Loucy (cell line): ENCODE data around the gene ITGA5.

ENCODE experiments used
- H2AFZ ChIP-seq: fragments of 200-600 bp; sonication (generic); 2 replicates; pipeline ENCODE4 v1.6.0; 2016; ENCODE audit warnings: antibody characterized with exemption, mild to moderate bottlenecking, low read length, moderate library complexity
- H3F3A ChIP-seq: fragments of 200-600 bp; 2 replicates; pipeline ENCODE4 v1.6.0; 2016; ENCODE audit warnings: antibody characterized with exemption, low read depth, mild to moderate bottlenecking
- H3K27me3 ChIP-seq: fragments of 200-600 bp; sonication (generic); 2 replicates; pipeline ENCODE4 v1.6.1; 2014; ENCODE audit warnings: low read length, mild to moderate bottlenecking; ENCODE audit not compliant: insufficient read depth, poor library complexity, severe bottlenecking
- H3K36me3 ChIP-seq: fragments of 200-600 bp; sonication (generic); 2 replicates; pipeline ENCODE4 v1.6.1; 2016; ENCODE audit warnings: low read length; ENCODE audit not compliant: insufficient read depth
- H3K4me1 ChIP-seq: fragments of 200-600 bp; sonication (generic); 2 replicates; pipeline ENCODE4 v1.5.1; 2014; ENCODE audit warnings: low read length, mild to moderate bottlenecking; ENCODE audit not compliant: insufficient read depth, poor library complexity, severe bottlenecking
- H3K4me2 ChIP-seq: fragments of 200-600 bp; sonication (generic); 2 replicates; pipeline ENCODE4 v1.6.0; 2014; ENCODE audit warnings: antibody characterized with exemption, low read length, low read depth, mild to moderate bottlenecking; ENCODE audit not compliant: poor library complexity, severe bottlenecking
- H3K4me3 ChIP-seq: fragments of 200-600 bp; sonication (generic); 2 replicates; pipeline ENCODE4 v1.5.1; 2014; ENCODE audit warnings: low read length, mild to moderate bottlenecking, mixed read lengths; ENCODE audit not compliant: poor library complexity, severe bottlenecking
- H3K79me2 ChIP-seq: fragments of 200-600 bp; sonication (generic); 2 replicates; pipeline ENCODE4 v1.6.1; 2014; ENCODE audit warnings: low read length; ENCODE audit not compliant: insufficient read depth
- H3K9ac ChIP-seq: fragments of 200-600 bp; sonication (generic); 2 replicates; pipeline ENCODE4 v1.6.0; 2014; ENCODE audit warnings: mild to moderate bottlenecking, low read depth, low read length, moderate library complexity; ENCODE audit not compliant: poor library complexity, severe bottlenecking
- H3K9me2 ChIP-seq: fragments of 200-600 bp; sonication (generic); replicated peaks from 2 replicates; pipeline ENCODE4 v1.6.1; 2016; ENCODE audit warnings: low read depth, low read length, mixed read lengths
- H3K9me3 ChIP-seq: fragments of 200-600 bp; sonication (generic); 2 replicates; pipeline ENCODE4 v1.6.1; 2014; ENCODE audit warnings: mild to moderate bottlenecking, antibody characterized with exemption, low read length, low read depth; ENCODE audit not compliant: insufficient read depth
- H4K20me1 ChIP-seq: fragments of 200-600 bp; sonication (generic); 2 replicates; pipeline ENCODE4 v1.6.0; 2014; ENCODE audit warnings: antibody characterized with exemption, low read length, mild to moderate bottlenecking; ENCODE audit not compliant: insufficient read depth, poor library complexity, severe bottlenecking
- EZH2phosphoT487 ChIP-seq: fragments of 200-600 bp; IDR thresholded peaks from 2 replicates; pipeline ENCODE4 v1.6.1; 2018; ENCODE audit warnings: antibody characterized with exemption, mild to moderate bottlenecking, moderate library complexity, borderline replicate concordance
- TF ChIP-seq, protein P1 (sequence below): fragments of 200-600 bp; sonication (generic); conservative IDR thresholded peaks from 2 replicates; pipeline ENCODE4 v1.5.1; 2014; ENCODE audit warnings: mild to moderate bottlenecking, antibody characterized with exemption, low read length

ITGA5 gene

GRCh38 chr12:54352891-54353874 is 65.9 kb downstream of the ITGA5 start:
- H3K4me2 ChIP-seq = no peak overlapping the region
- no peaks in the 10 kb centered on the region for H4K20me1 ChIP-seq
- H2AFZ ChIP-seq = no peak overlapping the region
- H3K9ac ChIP-seq = no peak overlapping the region
- H3K27me3 ChIP-seq = no peaks in the 10 kb centered on the region
- H3K4me3 ChIP-seq = no peak overlapping the region
- peaks cover 23% of the 10 kb centered on the region; the same call in 1 of the 2 replicates for H3K36me3 ChIP-seq
- no peaks in the 10 kb centered on the region for H3F3A ChIP-seq
- TF ChIP-seq EZH2phosphoT487 = no peak
- TF ChIP-seq, protein P1, sequence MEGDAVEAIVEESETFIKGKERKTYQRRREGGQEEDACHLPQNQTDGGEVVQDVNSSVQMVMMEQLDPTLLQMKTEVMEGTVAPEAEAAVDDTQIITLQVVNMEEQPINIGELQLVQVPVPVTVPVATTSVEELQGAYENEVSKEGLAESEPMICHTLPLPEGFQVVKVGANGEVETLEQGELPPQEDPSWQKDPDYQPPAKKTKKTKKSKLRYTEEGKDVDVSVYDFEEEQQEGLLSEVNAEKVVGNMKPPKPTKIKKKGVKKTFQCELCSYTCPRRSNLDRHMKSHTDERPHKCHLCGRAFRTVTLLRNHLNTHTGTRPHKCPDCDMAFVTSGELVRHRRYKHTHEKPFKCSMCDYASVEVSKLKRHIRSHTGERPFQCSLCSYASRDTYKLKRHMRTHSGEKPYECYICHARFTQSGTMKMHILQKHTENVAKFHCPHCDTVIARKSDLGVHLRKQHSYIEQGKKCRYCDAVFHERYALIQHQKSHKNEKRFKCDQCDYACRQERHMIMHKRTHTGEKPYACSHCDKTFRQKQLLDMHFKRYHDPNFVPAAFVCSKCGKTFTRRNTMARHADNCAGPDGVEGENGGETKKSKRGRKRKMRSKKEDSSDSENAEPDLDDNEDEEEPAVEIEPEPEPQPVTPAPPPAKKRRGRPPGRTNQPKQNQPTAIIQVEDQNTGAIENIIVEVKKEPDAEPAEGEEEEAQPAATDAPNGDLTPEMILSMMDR = no peak
- H3K79me2 ChIP-seq = peaks cover 9% of the 10 kb centered on the region; the same call in 1 of the 2 replicates
- H3K9me2 ChIP-seq = no peaks in the 10 kb centered on the region
- H3K9me3 ChIP-seq = no peaks in the 10 kb centered on the region
- H3K4me1 ChIP-seq = peaks cover 20% of the 10 kb centered on the region

- H3K27me3 ChIP-seq = no peaks in the 10 kb centered on the region
These were observed 67.0 kb downstream of the ITGA5 start for GRCh38 chr12:54352022-54352531.

DNA sequence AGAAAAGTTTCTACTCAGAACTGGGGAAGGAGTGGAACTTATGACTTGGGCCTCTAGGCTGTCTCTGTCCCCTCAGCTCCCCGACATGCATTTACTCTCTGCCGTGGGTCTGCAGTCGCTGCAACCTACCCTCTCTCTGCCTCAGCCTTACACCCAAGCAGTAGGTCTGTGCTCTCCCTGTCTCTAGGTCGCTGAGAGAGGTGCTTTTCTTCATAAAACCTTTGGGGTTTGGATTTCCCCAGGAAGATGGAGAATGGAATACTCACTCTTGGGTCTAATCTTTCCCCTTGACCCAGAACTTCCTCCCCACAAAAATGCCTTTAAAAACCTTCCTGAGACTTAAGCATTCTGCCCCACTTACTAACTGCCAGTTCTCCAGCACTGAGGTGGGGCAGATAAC is 67.7 kb downstream of the ITGA5 start:
- Histone ChIP-seq H3K9me2 (no peaks in the 10 kb centered on the region), H2AFZ (no peak overlapping the region), H3K4me3 (no peak overlapping the region), H4K20me1 (no peaks in the 10 kb centered on the region), H3K4me1 (peaks cover 3% of the 10 kb centered on the region), H3K9me3 (no peaks in the 10 kb centered on the region), H3K79me2 (no peaks in the 10 kb centered on the region), H3K4me2 (no peak overlapping the region), H3K36me3 (peaks cover 39% of the 10 kb centered on the region; the same call in 1 of the 2 replicates), H3K27me3 (no peaks in the 10 kb centered on the region), H3F3A (no peaks in the 10 kb centered on the region), H3K9ac (no peak overlapping the region)
- TF ChIP-seq, protein P1 = no peak
- TF ChIP-seq EZH2phosphoT487 = no peak

More at GRCh38 chr12:54352022-54352531, 67.0 kb downstream of the ITGA5 start:
- H3K9me3 ChIP-seq = no peaks in the 10 kb centered on the region
- no peak overlapping the region for H3K9ac ChIP-seq
- no peak overlapping the region for H2AFZ ChIP-seq
- no peak overlapping the region for H3K4me3 ChIP-seq
- H3K4me2 ChIP-seq = no peak overlapping the region
- H3K4me1 ChIP-seq = peaks cover 10% of the 10 kb centered on the region
- no peaks in the 10 kb centered on the region for H3K9me2 ChIP-seq
- no peaks in the 10 kb centered on the region for H4K20me1 ChIP-seq
- H3K79me2 ChIP-seq = no peaks in the 10 kb centered on the region
- H3K36me3 ChIP-seq = peaks cover 33% of the 10 kb centered on the region; the same call in 1 of the 2 replicates
- no peak for TF ChIP-seq EZH2phosphoT487
- TF ChIP-seq, protein P1 = no peak
- no peaks in the 10 kb centered on the region for H3F3A ChIP-seq
